ENCODE results near the gene COX4I1. TPM values are rescaled to one million over a fixed set of nuclear protein-coding genes. Genes with fewer than 3 reads are reported as not detected.
A peak's percentile ranks its signal among the peaks of the same experiment; 100 is the strongest.

COX4I1 gene
- total and polyA plus RNA-seq, 2 donors (not counting 1 experiment from before 2014, with no cell fraction given), result 759 to 813 TPM

- ChIA-PET POLR2A (interaction anchor here (0.5 to 3.0 kb wide), 7 partner anchors 9 to 279 kb away, joined by 3 to 22 read pairs (median 4); partner anchors contain the start of gene C16orf74), CTCF (interaction anchor here (0.7 to 5.7 kb wide), 20 partner anchors 11 to 239 kb away, joined by 3 to 77 read pairs (median 6); partner anchors contain the start of gene GINS2)
- peak overlapping the region; percentile 76 for H3K4me2 ChIP-seq (replicated peaks; ENCODE audit: low read depth, low read length, poor library complexity, severe bottlenecking)
- no peaks in the 10 kb centered on the region for H3K79me2 ChIP-seq (ENCODE audit: control insufficient read depth, insufficient read depth, low read length)
- H3K27me3 ChIP-seq (replicated peaks in 1 of 4; ENCODE audit: control extremely low read depth in 1 of 4, control insufficient read depth in 3 of 4, insufficient read depth in 4 of 4, low read length in 3 of 4), result no peaks in the 10 kb centered on the region
- DNase-seq (peak; percentile 76), ATAC-seq (ENCODE audit: low read depth) (no peak)
- TF ChIP-seq, protein P1, sequence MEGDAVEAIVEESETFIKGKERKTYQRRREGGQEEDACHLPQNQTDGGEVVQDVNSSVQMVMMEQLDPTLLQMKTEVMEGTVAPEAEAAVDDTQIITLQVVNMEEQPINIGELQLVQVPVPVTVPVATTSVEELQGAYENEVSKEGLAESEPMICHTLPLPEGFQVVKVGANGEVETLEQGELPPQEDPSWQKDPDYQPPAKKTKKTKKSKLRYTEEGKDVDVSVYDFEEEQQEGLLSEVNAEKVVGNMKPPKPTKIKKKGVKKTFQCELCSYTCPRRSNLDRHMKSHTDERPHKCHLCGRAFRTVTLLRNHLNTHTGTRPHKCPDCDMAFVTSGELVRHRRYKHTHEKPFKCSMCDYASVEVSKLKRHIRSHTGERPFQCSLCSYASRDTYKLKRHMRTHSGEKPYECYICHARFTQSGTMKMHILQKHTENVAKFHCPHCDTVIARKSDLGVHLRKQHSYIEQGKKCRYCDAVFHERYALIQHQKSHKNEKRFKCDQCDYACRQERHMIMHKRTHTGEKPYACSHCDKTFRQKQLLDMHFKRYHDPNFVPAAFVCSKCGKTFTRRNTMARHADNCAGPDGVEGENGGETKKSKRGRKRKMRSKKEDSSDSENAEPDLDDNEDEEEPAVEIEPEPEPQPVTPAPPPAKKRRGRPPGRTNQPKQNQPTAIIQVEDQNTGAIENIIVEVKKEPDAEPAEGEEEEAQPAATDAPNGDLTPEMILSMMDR (IDR thresholded peaks at IDR 0.05), result peak; percentile 57
- no peak for TF ChIP-seq EZH2 (IDR thresholded peaks at IDR 0.05; ENCODE audit: borderline replicate concordance, insufficient read depth, low read depth, low read length, poor library complexity, severe bottlenecking)
- Mint-ChIP-seq H3K9me3 (ENCODE audit: insufficient read depth) (peaks cover 3% of the 10 kb centered on the region), H3K4me3 (peak overlapping the region; percentile 70), H3K27ac (peak overlapping the region; percentile 100), H3K27me3 (no peaks in the 10 kb centered on the region), H3K4me1 (peaks cover 61% of the 10 kb centered on the region)
- no peaks in the 10 kb centered on the region for H3K36me3 ChIP-seq (replicated peaks in 1 of 2; ENCODE audit: control extremely low read depth in 1 of 2, control insufficient read depth in 1 of 2, extremely low read depth in 1 of 2, insufficient read depth in 2 of 2, low read length in 1 of 2)
- H3K9ac ChIP-seq (ENCODE audit: low read length), result peak overlapping the region; percentile 59
- H3K4me1 ChIP-seq (ENCODE audit: control insufficient read depth in 2 of 2, insufficient read depth in 2 of 2, low read length in 2 of 2), result peaks cover 75 to 82% of the 10 kb centered on the region in 2 donors
- H3K27ac ChIP-seq (ENCODE audit: low read length in 2 of 2), result peak overlapping the region; percentile 88 to 94
- 53% methylated on average over 16 of the region's 20 CpGs for WGBS (ENCODE audit: insufficient coverage)
- H4K20me1 ChIP-seq (ENCODE audit: control insufficient read depth, insufficient read depth, low read length, poor library complexity, severe bottlenecking), result no peaks in the 10 kb centered on the region
- peak overlapping the region in 4 of 5 experiments; percentile 8 to 49 (median 22) for H3K4me3 ChIP-seq (ENCODE audit: control extremely low read depth in 1 of 5, extremely low read depth in 1 of 5, insufficient read depth in 1 of 5, low read depth in 2 of 5, low read length in 4 of 5)
- H3K9me3 ChIP-seq (ENCODE audit: control extremely low read depth in 1 of 3, control insufficient read depth in 2 of 3, insufficient read depth in 1 of 3, low read length in 2 of 3), result peaks cover 0 to 21% (median 7%) of the 10 kb centered on the region in 3 donors
- intact Hi-C loops (cut with micrococcal nuclease), result loop anchor here (1.0 to 5.0 kb wide), 6 partner anchors 10 to 227 kb away; no protein-coding TSS in a partner anchor
- no peak overlapping the region for H2AFZ ChIP-seq (ENCODE audit: insufficient read depth, low read depth, low read length, poor library complexity, severe bottlenecking)
Measured at GRCh38 chr16:85759631-85760419, 39.7 kb upstream of the COX4I1 start.

All from B cell (primary cell).